ENCODE measurements around the gene IL3RA.
A peak's percentile ranks its signal among the peaks of the same experiment; 100 is the strongest.

The IL3RA gene

DNA sequence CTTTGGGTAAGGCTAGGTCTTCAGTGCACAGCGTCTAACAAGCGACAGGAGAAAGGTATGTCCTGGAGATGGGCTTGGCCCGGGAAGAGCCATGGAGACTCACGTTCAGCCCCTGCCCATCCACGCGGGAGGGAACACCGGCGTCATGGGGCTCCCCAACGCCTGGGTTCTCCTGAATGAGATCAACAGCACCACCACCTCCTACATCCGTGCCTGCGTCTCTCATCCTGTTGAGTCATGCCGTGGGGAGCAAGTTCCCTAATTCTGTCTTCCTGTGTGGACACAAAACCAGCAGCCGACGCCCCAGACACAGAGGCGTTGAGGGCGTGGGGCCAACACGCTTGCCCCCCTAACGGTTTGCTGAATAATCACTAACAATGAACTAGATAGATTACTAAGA, 20.1 kb upstream of the IL3RA start:
- no peak for DNase-seq (ENCODE audit: low spot score)
- in situ Hi-C loops (cut with MboI; ENCODE audit: low sequenced_read_pairs, unreplicated experiment) = no loop called here
- TF ChIP-seq, protein P1, sequence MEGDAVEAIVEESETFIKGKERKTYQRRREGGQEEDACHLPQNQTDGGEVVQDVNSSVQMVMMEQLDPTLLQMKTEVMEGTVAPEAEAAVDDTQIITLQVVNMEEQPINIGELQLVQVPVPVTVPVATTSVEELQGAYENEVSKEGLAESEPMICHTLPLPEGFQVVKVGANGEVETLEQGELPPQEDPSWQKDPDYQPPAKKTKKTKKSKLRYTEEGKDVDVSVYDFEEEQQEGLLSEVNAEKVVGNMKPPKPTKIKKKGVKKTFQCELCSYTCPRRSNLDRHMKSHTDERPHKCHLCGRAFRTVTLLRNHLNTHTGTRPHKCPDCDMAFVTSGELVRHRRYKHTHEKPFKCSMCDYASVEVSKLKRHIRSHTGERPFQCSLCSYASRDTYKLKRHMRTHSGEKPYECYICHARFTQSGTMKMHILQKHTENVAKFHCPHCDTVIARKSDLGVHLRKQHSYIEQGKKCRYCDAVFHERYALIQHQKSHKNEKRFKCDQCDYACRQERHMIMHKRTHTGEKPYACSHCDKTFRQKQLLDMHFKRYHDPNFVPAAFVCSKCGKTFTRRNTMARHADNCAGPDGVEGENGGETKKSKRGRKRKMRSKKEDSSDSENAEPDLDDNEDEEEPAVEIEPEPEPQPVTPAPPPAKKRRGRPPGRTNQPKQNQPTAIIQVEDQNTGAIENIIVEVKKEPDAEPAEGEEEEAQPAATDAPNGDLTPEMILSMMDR (IDR thresholded peaks at IDR 0.05; ENCODE audit: borderline replicate concordance, control extremely low read depth, extremely low read depth, insufficient read depth, missing control alignments) = no peak

DNA sequence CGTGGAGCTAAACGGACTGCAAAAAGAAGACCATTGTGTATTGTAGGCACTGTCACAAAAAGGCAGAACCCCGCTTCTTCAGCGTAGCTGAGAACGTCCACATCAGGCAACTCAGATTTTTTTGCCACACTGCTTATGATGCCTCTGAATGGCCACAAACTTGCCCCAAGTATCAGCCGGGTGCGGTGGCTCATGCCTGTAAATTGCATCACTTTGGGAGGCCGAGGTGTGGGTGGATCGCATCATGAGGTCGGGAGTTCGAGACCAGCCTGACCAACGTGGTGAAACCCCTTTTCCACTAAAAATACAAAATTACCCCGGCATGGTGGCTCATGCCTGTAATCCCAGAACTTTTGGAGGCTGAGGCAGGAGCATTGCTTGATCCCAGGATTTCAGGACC, 14.9 kb upstream of the IL3RA start:
- TF ChIP-seq, protein P1 (IDR thresholded peaks at IDR 0.05; ENCODE audit: borderline replicate concordance, control extremely low read depth, extremely low read depth, insufficient read depth, missing control alignments) = no peak
- in situ Hi-C loops (cut with MboI; ENCODE audit: low sequenced_read_pairs, unreplicated experiment) = no loop called here
- no peak for DNase-seq (ENCODE audit: low spot score)

DNA sequence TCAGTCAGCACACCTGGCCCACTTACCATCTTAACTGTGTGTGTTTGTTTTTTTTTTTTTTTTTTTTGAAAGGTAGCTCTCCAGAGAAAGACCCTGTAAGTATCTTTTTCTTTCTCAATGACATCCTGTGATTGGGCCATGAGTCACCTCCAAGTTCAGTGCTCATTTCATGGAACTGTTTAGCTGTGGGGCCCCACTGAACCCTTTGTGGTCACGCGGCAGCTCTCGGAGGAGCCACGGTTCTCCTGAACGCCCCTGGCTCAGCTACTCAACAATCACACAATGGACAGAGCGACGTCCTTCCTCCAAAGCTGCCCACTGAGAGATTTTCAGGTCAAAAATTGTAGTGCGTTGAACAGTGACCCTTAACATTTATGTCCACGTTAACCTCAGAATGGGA, 14.2 kb upstream of the IL3RA start:
- TF ChIP-seq, protein P1 (IDR thresholded peaks at IDR 0.05; ENCODE audit: borderline replicate concordance, control extremely low read depth, extremely low read depth, insufficient read depth, missing control alignments) = no peak
- in situ Hi-C loops (cut with MboI; ENCODE audit: low sequenced_read_pairs, unreplicated experiment) = no loop called here
- DNase-seq (ENCODE audit: low spot score) = no peak

DNA sequence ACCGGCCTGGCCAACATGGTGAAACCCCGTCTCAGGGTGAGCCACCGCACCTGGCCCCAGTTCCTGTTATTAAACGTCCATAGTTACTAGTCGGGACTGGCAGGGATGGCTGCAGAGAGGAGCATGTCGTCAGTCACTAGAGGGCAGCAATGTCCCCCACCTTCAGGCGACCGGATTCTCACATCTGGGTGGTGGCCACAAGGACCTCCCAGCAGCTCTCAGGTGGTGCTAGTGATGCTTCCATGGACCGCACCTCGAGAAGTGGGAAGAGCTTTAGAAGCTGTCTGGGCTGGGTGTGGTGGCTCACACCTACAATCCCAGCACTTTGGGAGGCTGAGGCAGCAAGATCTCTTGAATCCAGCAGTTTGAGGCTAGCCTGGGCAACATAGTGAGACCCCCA, 13.3 kb upstream of the IL3RA start:
- in situ Hi-C loops (cut with MboI; ENCODE audit: low sequenced_read_pairs, unreplicated experiment) = no loop called here
- TF ChIP-seq, protein P1 (IDR thresholded peaks at IDR 0.05; ENCODE audit: borderline replicate concordance, control extremely low read depth, extremely low read depth, insufficient read depth, missing control alignments) = peak; percentile 53
- DNase-seq (ENCODE audit: low spot score) = peak; percentile 84

DNA sequence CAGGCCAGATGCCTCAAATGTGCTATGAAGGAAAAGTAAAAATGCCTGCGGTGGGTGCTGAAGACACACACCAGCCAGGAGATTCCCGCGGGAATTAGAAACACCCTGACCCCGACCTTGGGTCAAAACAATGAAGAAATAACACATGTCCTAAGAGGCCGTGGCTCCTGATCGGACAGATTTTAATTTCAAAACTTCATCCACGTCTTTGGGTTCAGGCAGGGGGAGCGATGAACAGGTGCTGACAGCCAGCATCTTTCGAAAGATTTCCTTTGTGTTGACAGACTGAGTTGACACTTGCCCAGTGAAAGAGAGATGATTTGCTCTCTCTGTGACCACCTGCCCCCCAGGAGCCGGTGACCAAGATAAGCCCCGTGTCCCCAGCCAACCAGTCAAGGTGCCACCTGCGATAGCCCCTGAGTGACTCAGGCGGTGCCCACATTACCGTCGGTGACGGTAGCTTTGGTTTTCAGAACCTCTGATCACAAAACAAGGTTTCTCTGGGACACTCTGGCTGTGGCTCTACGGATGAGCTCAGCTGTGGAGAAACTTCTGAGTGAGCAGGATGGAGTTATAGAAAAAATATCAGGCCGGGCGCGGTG, 11.0 kb upstream of the IL3RA start:
- DNase-seq (ENCODE audit: low spot score) = no peak
- TF ChIP-seq, protein P1 (IDR thresholded peaks at IDR 0.05; ENCODE audit: borderline replicate concordance, control extremely low read depth, extremely low read depth, insufficient read depth, missing control alignments) = no peak
- in situ Hi-C loops (cut with MboI; ENCODE audit: low sequenced_read_pairs, unreplicated experiment) = no loop called here

DNA sequence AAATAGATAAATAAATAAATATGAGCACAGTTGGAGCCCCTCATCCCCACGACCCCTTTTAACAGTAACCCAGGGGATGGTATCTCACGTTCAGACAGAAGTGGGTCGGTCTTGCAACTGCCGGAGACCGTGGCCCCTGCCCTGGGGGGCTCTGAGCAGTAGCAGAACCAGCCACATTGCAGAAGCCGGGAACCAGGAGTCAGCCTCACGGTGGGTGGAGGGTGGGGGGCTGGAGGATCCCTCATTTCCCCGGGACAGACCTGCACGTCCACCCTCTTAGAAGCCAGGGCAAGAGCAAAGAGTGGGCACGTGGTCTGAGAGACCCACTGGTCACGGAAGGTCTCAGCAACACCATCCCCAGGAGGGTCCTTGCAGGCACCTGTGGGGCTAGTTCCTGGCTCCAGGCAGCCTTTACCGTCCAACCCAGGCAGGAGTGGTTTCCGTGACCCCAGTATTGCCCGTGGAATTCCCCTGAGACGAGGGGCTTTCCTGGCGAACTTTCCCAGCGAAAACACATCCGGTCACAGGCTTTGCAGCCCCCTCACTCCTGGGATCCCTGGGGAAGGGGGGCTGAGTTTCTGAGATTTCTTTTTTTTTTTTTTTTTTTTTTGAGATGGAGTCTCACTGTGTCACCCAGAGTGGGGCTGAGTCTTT, 8.8 kb upstream of the IL3RA start:
- in situ Hi-C loops (cut with MboI; ENCODE audit: low sequenced_read_pairs, unreplicated experiment) = no loop called here
- peak; percentile 70 for DNase-seq (ENCODE audit: low spot score)
- TF ChIP-seq, protein P1 (IDR thresholded peaks at IDR 0.05; ENCODE audit: borderline replicate concordance, control extremely low read depth, extremely low read depth, insufficient read depth, missing control alignments) = no peak

Data from GM13976 (cell line).